HepG2 (cell line): Measurements from ENCODE around the gene ATG4D. TPM values are rescaled to one million over a fixed set of nuclear protein-coding genes. Genes with fewer than 3 reads are reported as not detected.

ENCODE experiments used
- ARID2 ChIP-seq: sonication (generic); formaldehyde crosslinking; IDR thresholded peaks from 2 replicates; pipeline ENCODE4 v1.8.1; 2022; ENCODE audit warnings: mild to moderate bottlenecking, missing genetic modification reagents, borderline replicate concordance
- ARNT ChIP-seq: fragments of 450-650 bp; IDR thresholded peaks from 2 replicates; pipeline ENCODE4 v1.6.1; 2017
- ATAD3A ChIP-seq: sonication (generic); formaldehyde crosslinking; IDR thresholded peaks from 2 replicates; pipeline ENCODE4 v1.4.0; 2020; ENCODE audit warnings: missing genetic modification reagents
- CBX1 ChIP-seq: IDR thresholded peaks from one replicate; pipeline ENCODE4 v1.6.1; 2016; ENCODE audit warnings: antibody characterized with exemption, low read depth
- CBX5 ChIP-seq: sonication (generic); formaldehyde crosslinking; IDR thresholded peaks from 2 replicates; pipeline ENCODE4 v1.4.0; 2020; ENCODE audit warnings: missing genetic modification reagents, borderline replicate concordance
- ELK4 ChIP-seq: sonication (generic); formaldehyde crosslinking; IDR thresholded peaks from 2 replicates; pipeline ENCODE4 v1.9.0; 2021; ENCODE audit warnings: missing genetic modification reagents, borderline replicate concordance
- HNRNPLL ChIP-seq: fragments of 200-400 bp; formaldehyde crosslinking; IDR thresholded peaks from 2 replicates; pipeline ENCODE4 v1.6.1; 2017; ENCODE audit warnings: mild to moderate bottlenecking, low read depth, low read length; ENCODE audit not compliant: poor library complexity, severe bottlenecking
- HOXA7 ChIP-seq: sonication (generic); formaldehyde crosslinking; IDR thresholded peaks from 2 replicates; pipeline ENCODE4 v1.8.1; 2022; ENCODE audit warnings: mild to moderate bottlenecking, missing genetic modification reagents, moderate library complexity
- JARID2 ChIP-seq: sonication (generic); formaldehyde crosslinking; IDR thresholded peaks from 2 replicates; pipeline ENCODE4 v1.8.1; 2023; ENCODE audit warnings: missing genetic modification reagents, inconsistent platforms; ENCODE audit not compliant: insufficient replicate concordance
- JUND ChIP-seq: sonication (generic); formaldehyde crosslinking; IDR thresholded peaks from 2 replicates; pipeline ENCODE4 v1.8.0; 2022; ENCODE audit warnings: mild to moderate bottlenecking, missing genetic modification reagents
- MAF1 ChIP-seq: sonication (generic); formaldehyde crosslinking; IDR thresholded peaks from 2 replicates; pipeline ENCODE4 v1.5.0; 2020; ENCODE audit warnings: missing genetic modification reagents, borderline replicate concordance
- NR1H2 ChIP-seq: sonication (generic); formaldehyde crosslinking; IDR thresholded peaks from 2 replicates; pipeline ENCODE4 v1.8.1; 2022; ENCODE audit warnings: low read depth, missing genetic modification reagents, borderline replicate concordance
- NR2F1 ChIP-seq, 2 experiments: fragments of 450-650 bp in 1 of 2; formaldehyde crosslinking in 1 of 2; IDR thresholded peaks; 2 replicates each; pipeline versions ENCODE4 v1.5.0 to v1.6.1; 2016 to 2020; ENCODE audit warnings: mild to moderate bottlenecking in 1 of 2, missing compliant biosample characterization in 1 of 2, missing genetic modification reagents in 1 of 2, moderate library complexity in 1 of 2
- POLR2G ChIP-seq: fragments of 200-400 bp; formaldehyde crosslinking; IDR thresholded peaks from 2 replicates; pipeline ENCODE4 v1.6.1; 2018; ENCODE audit warnings: mild to moderate bottlenecking, low read depth, low read length, moderate library complexity
- SATB2 ChIP-seq: sonication (generic); formaldehyde crosslinking; IDR thresholded peaks from 2 replicates; pipeline ENCODE4 v1.5.0; 2020; ENCODE audit warnings: missing genetic modification reagents
- SSRP1 ChIP-seq: IDR thresholded peaks from 2 replicates; pipeline ENCODE4 v1.6.1; 2016; ENCODE audit warnings: control low read depth
- TRIM24 ChIP-seq: sonication (generic); formaldehyde crosslinking; IDR thresholded peaks from 2 replicates; pipeline ENCODE4 v1.8.0; 2022; ENCODE audit warnings: mild to moderate bottlenecking, missing genetic modification reagents
- ZBTB43 ChIP-seq: sonication (generic); formaldehyde crosslinking; conservative IDR thresholded peaks from 2 replicates; pipeline ENCODE4 v1.4.0; 2020; ENCODE audit warnings: missing genetic modification reagents
- ZC3H13 ChIP-seq: sonication (generic); formaldehyde crosslinking; IDR thresholded peaks from 2 replicates; pipeline ENCODE4 v1.8.1; 2023; ENCODE audit warnings: mild to moderate bottlenecking, missing genetic modification reagents, moderate library complexity
- ZFP62 ChIP-seq: sonication (generic); formaldehyde crosslinking; IDR thresholded peaks from 2 replicates; pipeline ENCODE4 v1.4.0; 2020; ENCODE audit warnings: missing genetic modification reagents
- ZGPAT ChIP-seq: IDR thresholded peaks from 2 replicates; pipeline ENCODE4 v1.6.1; 2016; ENCODE audit warnings: mild to moderate bottlenecking
- ZNF414 ChIP-seq: sonication (generic); formaldehyde crosslinking; IDR thresholded peaks from 2 replicates; pipeline ENCODE4 v1.5.0; 2020; ENCODE audit warnings: missing genetic modification reagents
- ZNF460 ChIP-seq: sonication (generic); formaldehyde crosslinking; IDR thresholded peaks from 2 replicates; pipeline ENCODE4 v1.5.1; 2020; ENCODE audit warnings: missing genetic modification reagents, mild to moderate bottlenecking, borderline replicate concordance
- ZNF577 ChIP-seq: sonication (generic); formaldehyde crosslinking; IDR thresholded peaks from 2 replicates; pipeline ENCODE4 v1.4.0; 2020; ENCODE audit warnings: mild to moderate bottlenecking, low read depth, missing genetic modification reagents, borderline replicate concordance
- ZNF607 ChIP-seq: sonication (generic); formaldehyde crosslinking; IDR thresholded peaks from 2 replicates; pipeline ENCODE4 v1.5.1; 2020; ENCODE audit warnings: missing genetic modification reagents, mild to moderate bottlenecking, borderline replicate concordance
- ZNF777 ChIP-seq: sonication (generic); formaldehyde crosslinking; IDR thresholded peaks from 2 replicates; pipeline ENCODE4 v1.4.0; 2020; ENCODE audit warnings: missing genetic modification reagents
- ZNF841 ChIP-seq: sonication (generic); formaldehyde crosslinking; IDR thresholded peaks from 2 replicates; pipeline ENCODE4 v1.8.1; 2023; ENCODE audit warnings: missing genetic modification reagents, borderline replicate concordance
- polyA plus RNA-seq, 8 experiments: library from polyadenylated mRNA; depleted of rRNA in 3 of 8; stranded (reverse) in 7 of 8; unstranded in 1 of 8; fragments of >200 nt; fragmentation: Illumina TruSeq in 4 of 8; extraction: Trizol in 4 of 8; gene quantifications; 2 replicates each; pipeline versions ENCODE4 v1.2.1 to v1.2.3, GENCODE V29; 2011 to 2016; ENCODE audit warnings: low read depth in 4 of 8, missing spikeins in 1 of 8, mixed read lengths in 1 of 8; ENCODE audit not compliant: insufficient read depth in 1 of 8
- total RNA-seq, 5 experiments: library from RNA; depleted of rRNA; stranded (reverse); fragments of >200 nt; fragmentation: Illumina TruSeq; extraction: Trizol; gene quantifications; 2 replicates each; pipeline ENCODE4 v1.2.3, GENCODE V29; 2016; ENCODE audit warnings: low read depth in 1 of 5

The ATG4D gene
- total and polyA plus RNA-seq, 2 of the 13 experiments (the other 11 are each of a cell fraction or from before 2014, with no cell fraction given), result 17.8 to 19.0 TPM

- no peak for TF ChIP-seq NR2F1 (CRISPR knock-in tag; IDR thresholded peaks at IDR 0.05)
- peak; percentile 97 for TF ChIP-seq ZC3H13 (CRISPR knock-in tag)
- TF ChIP-seq HNRNPLL, result peak; percentile 79
- TF ChIP-seq SSRP1 (CRISPR knock-in tag), result no peak
- no peak for TF ChIP-seq ATAD3A (CRISPR knock-in tag)
- TF ChIP-seq NR1H2 (CRISPR knock-in tag), result no peak
- TF ChIP-seq ZNF414 (CRISPR knock-in tag), result 0 out of 2 replicates have a peak, but pooled peaks have one; percentile 58
- no peak for TF ChIP-seq TRIM24 (CRISPR knock-in tag)
- TF ChIP-seq SATB2 (CRISPR knock-in tag), result peak; percentile 74
- TF ChIP-seq CBX5 (CRISPR knock-in tag), result peak; percentile 87; the same call in 1 of the 2 replicates
- peak; percentile 84 for TF ChIP-seq POLR2G
- TF ChIP-seq ZNF577, result no peak
- TF ChIP-seq JARID2 (CRISPR knock-in tag), result peak; percentile 84
- no peak for TF ChIP-seq ZFP62 (CRISPR knock-in tag)
- no peak for TF ChIP-seq ARNT
- no peak for TF ChIP-seq CBX1
- no peak for TF ChIP-seq JUND (CRISPR knock-in tag)
- TF ChIP-seq ZNF777 (CRISPR knock-in tag), result peak; percentile 90
- peak; percentile 86 for TF ChIP-seq ZBTB43 (CRISPR knock-in tag)
- peak; percentile 97 for TF ChIP-seq ZNF607 (CRISPR knock-in tag)
- no peak for TF ChIP-seq ELK4 (CRISPR knock-in tag)
- TF ChIP-seq MAF1 (CRISPR knock-in tag), result no peak
- TF ChIP-seq ZGPAT (CRISPR knock-in tag), result peak; percentile 95
- no peak; the same call in 1 of the 2 replicates for TF ChIP-seq ZNF841 (CRISPR knock-in tag)
- TF ChIP-seq ZNF460, result no peak
- TF ChIP-seq ARID2 (CRISPR knock-in tag), result no peak
- TF ChIP-seq HOXA7 (CRISPR knock-in tag), result no peak
Observed at GRCh38 chr19:10565567-10566407, 22.1 kb downstream of the ATG4D start, which contains the start of gene KRI1 (continued).
